SW480 (cell line): ENCODE measurements around the gene GLYAT.

Experiments used
- DNase-seq: peaks from one replicate; pipeline ENCODE4 v3.0.0-alpha.2; 2016; ENCODE audit warnings: low spot score

The GLYAT gene

GRCh38 chr11:58676563-58677135 lies 55.1 kb downstream of the GLYAT start:
- no peak for DNase-seq

DNA sequence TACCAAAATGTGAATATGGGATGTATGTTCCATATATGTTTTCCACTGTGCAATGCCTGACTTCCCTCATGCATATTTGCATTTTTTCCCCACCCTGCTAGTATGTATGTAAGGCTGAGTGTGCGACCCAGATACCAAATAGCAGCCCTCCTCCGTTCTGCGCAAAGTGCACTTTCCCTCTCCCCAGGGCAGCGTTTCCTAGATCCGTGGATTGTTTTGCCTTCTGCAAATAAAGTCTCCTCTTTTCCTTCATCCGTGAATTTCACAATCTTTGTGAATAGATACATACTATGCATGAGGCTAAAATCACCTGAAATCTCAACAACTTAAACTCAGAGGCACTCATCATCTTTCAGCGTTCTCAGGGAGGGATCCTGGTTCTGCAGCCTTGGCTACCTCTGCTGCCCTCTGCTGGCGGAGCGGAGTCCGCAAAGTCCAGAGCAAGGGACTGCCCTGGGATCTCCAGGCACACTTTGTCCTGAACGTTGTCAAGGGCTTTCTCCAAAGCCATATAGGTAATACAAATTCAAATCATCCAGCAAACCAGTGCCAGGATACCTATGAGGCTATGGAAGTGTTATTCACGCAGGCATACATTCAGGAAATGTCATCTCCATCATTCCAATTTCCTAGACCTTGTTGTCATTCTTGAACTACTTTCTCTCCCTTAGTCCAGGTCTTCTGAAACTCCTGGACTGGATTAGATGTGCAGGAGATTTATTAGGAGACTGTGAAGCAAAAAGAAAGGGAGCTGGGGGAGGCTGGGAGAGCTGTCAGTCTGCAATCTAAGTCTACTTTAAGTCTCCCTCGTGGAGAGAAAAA lies 56.2 kb downstream of the GLYAT start:
- peak; percentile 68 for DNase-seq

- no peak for DNase-seq
Measured at GRCh38 chr11:58674609-58675008, 57.1 kb downstream of the GLYAT start.

DNA sequence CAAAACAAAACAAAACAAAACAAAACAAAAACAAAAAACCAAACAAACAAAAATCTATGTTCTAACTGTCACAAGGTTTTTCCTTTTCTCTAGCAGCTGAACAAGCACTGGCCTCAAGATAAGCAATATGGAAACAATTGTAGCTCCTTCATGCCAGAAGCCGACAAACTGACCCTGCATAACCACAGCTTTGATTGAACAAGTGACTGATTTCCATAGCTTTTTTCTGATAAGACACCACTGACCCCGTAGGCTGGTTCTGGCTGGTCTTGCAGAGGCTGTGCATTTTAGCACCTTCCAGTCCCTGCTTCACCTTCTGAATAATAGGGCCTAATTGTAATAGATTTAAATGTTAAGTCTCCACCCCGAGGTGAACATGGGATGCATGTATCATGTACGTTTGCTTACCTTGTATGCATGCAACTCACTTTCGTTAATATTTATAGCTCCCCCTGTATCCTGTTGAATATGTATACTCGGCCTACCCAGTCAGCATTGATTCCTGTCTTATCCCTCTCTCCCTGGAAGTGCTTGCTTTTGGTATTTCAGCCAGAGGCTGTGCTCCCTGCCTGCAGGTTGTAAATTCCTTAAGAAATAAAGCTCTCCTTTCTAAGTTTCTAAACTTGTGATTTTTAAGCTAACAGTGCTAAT lies 59.6 kb downstream of the GLYAT start:
- no peak for DNase-seq

GRCh38 chr11:58659910-58660570 lies 71.7 kb downstream of the GLYAT start:
- DNase-seq, result no peak

- peak; percentile 84 for DNase-seq
Measured at GRCh38 chr11:58659404-58659803, 72.3 kb downstream of the GLYAT start.
